CD4-positive, alpha-beta T cell (primary cell): Measurements from ENCODE around the gene HDAC3. TPM values are rescaled to one million over a fixed set of nuclear protein-coding genes. Genes with fewer than 3 reads are reported as not detected.

ENCODE experiments used
- ATAC-seq: fragments of 200-7000 bp; cut with Tn5 transposase; one replicate; pipeline ENCODE4 v1.10.0; 2022; ENCODE audit warnings: mild to moderate bottlenecking; ENCODE audit not compliant: poor library complexity
- CTCF ChIA-PET: fragments of 350-600 bp; sonication (Branson Sonifier 250); formaldehyde crosslinking; loops from one replicate; lab custom pipeline; 2021; ENCODE audit warnings: antibody characterized with exemption, inconsistent platforms; lab: Charles Lee
- POLR2A ChIA-PET: fragments of 350-600 bp; sonication (Branson Sonifier 250); formaldehyde crosslinking; loops from one replicate; lab custom pipeline; 2021; ENCODE audit warnings: antibody characterized with exemption, inconsistent platforms; lab: Charles Lee
- DNase-seq, 14 experiments: peaks; one replicate each; pipeline ENCODE4 v3.0.0-alpha.2; 2013 to 2020; ENCODE audit warnings: mixed read lengths in 2 of 14
- H3K27ac ChIP-seq, 2 donors: one replicate each; pipeline versions ENCODE4 v1.5.1 to v1.7.0; 2013; ENCODE audit warnings: low read length in 2 of 2, low read depth in 1 of 2, mild to moderate bottlenecking in 1 of 2
- H3K27me3 ChIP-seq, 2 experiments: 1 replicate in 1 of 2; 2 replicates in 1 of 2; pipeline versions ENCODE4 v1.6.1 to v1.7.0; 2013; ENCODE audit warnings: low read length in 2 of 2, control low read depth in 1 of 2, mild to moderate bottlenecking in 1 of 2, moderate library complexity in 1 of 2; ENCODE audit not compliant: insufficient read depth in 2 of 2, control insufficient read depth in 1 of 2
- H3K36me3 ChIP-seq: one replicate; pipeline ENCODE4 v1.6.1; 2013; ENCODE audit warnings: low read length, control low read depth; ENCODE audit not compliant: insufficient read depth
- H3K4me1 ChIP-seq: one replicate; pipeline ENCODE4 v1.6.1; 2013; ENCODE audit warnings: low read length, control low read depth; ENCODE audit not compliant: insufficient read depth
- H3K4me3 ChIP-seq: one replicate; pipeline ENCODE4 v1.5.1; 2013; ENCODE audit warnings: mild to moderate bottlenecking, low read length, moderate library complexity
- H3K9me3 ChIP-seq, 2 experiments: 1 replicate in 1 of 2; 2 replicates in 1 of 2; pipeline versions ENCODE4 v1.6.1 to v1.7.0; 2013; ENCODE audit warnings: low read length in 2 of 2, mild to moderate bottlenecking in 2 of 2, control low read depth in 1 of 2, moderate library complexity in 1 of 2; ENCODE audit not compliant: control insufficient read depth in 1 of 2, insufficient read depth in 1 of 2
- H3K27ac Mint-ChIP-seq: one replicate; pipeline ENCODE4 v1.8.0; 2020; ENCODE audit warnings: mixed read lengths
- H3K27me3 Mint-ChIP-seq: one replicate; pipeline ENCODE4 v1.8.0; 2021; ENCODE audit warnings: mixed read lengths
- H3K36me3 Mint-ChIP-seq: one replicate; pipeline ENCODE4 v1.8.0; 2021; ENCODE audit warnings: low read depth, mixed read lengths
- H3K4me1 Mint-ChIP-seq: one replicate; pipeline ENCODE4 v1.8.0; 2021; ENCODE audit warnings: low read depth, mixed read lengths
- H3K4me3 Mint-ChIP-seq: one replicate; pipeline ENCODE4 v1.8.0; 2020; ENCODE audit warnings: mild to moderate bottlenecking, mixed read lengths
- H3K9me3 Mint-ChIP-seq: one replicate; pipeline ENCODE4 v1.8.0; 2020; ENCODE audit warnings: mixed read lengths
- intact Hi-C, 2 experiments: fragments of 100-400 bp; cut with DNase I in 1 of 2; cut with micrococcal nuclease in 1 of 2; formaldehyde crosslinking; loops; one replicate each; pipeline versions ENCODE4 v1.15.1 to v1.9.0; 2023 to 2025; cut with DNase I, micrococcal nuclease
- total RNA-seq, 174 experiments: library from RNA in 2 of 174; stranded (reverse) in 2 of 174; gene quantifications; one replicate each; pipeline ENCODE4 v1.2.3 and lab custom pipeline; 2021 to 2026
- TF ChIP-seq, protein P1 (sequence below): fragments of 200-600 bp; IDR thresholded peaks from one replicate; pipeline ENCODE4 v1.8.0; 2022; ENCODE audit warnings: antibody characterized with exemption, mild to moderate bottlenecking

HDAC3 gene
- total RNA-seq, 2 experiments from 2014 or later = 51.1 to 52.7 TPM

DNA sequence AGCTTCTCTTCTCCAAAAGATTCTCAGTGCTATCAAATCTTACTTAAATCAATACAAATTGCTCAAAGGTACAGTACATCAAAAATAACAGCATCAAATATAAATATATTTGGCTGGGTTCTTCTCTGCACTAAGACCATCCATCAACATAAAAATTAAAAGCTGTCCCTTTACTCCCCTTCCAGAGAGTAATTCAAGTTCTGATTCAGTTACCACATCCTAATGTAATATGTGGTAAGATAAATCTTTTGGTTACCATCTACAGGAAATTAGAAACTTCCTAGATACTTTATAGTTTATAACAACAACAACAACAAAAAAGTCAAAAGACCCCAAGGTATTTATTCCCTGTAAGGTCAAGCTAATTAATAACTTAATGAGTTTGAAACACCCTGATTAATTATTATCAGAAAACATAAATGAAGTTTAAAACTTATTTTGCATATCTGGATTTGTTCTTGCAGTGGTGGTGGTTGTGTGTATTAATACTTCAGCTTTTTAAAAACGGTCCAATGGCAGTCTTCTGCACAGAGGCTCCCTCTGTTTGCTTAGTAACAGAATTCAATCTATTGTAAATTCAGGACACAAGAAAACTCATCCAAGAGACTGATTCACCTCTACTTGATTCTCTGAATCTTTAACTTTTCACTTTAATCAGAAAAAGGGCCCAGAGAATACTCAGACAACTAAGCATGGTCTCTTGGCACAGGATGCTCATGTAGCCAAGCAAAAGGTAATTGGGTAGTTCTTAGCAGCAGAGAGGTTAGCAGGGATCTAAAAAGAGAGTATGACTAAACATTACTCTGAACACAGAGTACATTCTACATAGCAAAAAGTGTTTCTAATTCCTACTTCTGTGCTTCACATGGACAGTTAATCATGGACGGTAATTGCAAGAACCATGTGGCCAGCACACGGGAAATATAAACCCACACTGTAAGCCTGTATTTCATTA lies 38.0 kb downstream of the HDAC3 start:
- peak in 1 of 14 experiments; percentile 52 for DNase-seq
- ATAC-seq = peak; percentile 62
- intact Hi-C loops = loop anchor here in 1 of 2 experiments (2.0 kb wide), 1 partner anchor 18 kb away; no protein-coding TSS in a partner anchor
- Mint-ChIP-seq H3K4me3 (peak overlapping the region; percentile 35), H3K4me1 (peaks cover 80% of the 10 kb centered on the region), H3K9me3 (no peaks in the 10 kb centered on the region), H3K27me3 (no peaks in the 10 kb centered on the region), H3K27ac (peak overlapping the region; percentile 91), H3K36me3 (peaks cover 34% of the 10 kb centered on the region)
- TF ChIP-seq, protein P1, sequence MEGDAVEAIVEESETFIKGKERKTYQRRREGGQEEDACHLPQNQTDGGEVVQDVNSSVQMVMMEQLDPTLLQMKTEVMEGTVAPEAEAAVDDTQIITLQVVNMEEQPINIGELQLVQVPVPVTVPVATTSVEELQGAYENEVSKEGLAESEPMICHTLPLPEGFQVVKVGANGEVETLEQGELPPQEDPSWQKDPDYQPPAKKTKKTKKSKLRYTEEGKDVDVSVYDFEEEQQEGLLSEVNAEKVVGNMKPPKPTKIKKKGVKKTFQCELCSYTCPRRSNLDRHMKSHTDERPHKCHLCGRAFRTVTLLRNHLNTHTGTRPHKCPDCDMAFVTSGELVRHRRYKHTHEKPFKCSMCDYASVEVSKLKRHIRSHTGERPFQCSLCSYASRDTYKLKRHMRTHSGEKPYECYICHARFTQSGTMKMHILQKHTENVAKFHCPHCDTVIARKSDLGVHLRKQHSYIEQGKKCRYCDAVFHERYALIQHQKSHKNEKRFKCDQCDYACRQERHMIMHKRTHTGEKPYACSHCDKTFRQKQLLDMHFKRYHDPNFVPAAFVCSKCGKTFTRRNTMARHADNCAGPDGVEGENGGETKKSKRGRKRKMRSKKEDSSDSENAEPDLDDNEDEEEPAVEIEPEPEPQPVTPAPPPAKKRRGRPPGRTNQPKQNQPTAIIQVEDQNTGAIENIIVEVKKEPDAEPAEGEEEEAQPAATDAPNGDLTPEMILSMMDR = no peak
- CTCF ChIA-PET = interaction anchor here (0.9 to 8.3 kb wide), 4 partner anchors 11 to 34 kb away, joined by 3 to 79 read pairs (median 8); partner anchors contain the start of gene DIAPH1
- H3K4me1 ChIP-seq = peaks cover 70% of the 10 kb centered on the region
- H3K27ac ChIP-seq = peak overlapping the region in 1 of 2 donors; percentile 75
- H3K27me3 ChIP-seq = no peaks in the 10 kb centered on the region
- POLR2A ChIA-PET = interaction anchor here (1.0 to 3.5 kb wide), 7 partner anchors 7 to 37 kb away, joined by 4 to 25 read pairs (median 5); partner anchors contain the start of genes DIAPH1, HDAC3 and RELL2
- H3K4me3 ChIP-seq = no peak overlapping the region
- peaks cover 0 to 5% of the 10 kb centered on the region in 2 experiments for H3K9me3 ChIP-seq
- H3K36me3 ChIP-seq = peaks cover 14% of the 10 kb centered on the region

DNA sequence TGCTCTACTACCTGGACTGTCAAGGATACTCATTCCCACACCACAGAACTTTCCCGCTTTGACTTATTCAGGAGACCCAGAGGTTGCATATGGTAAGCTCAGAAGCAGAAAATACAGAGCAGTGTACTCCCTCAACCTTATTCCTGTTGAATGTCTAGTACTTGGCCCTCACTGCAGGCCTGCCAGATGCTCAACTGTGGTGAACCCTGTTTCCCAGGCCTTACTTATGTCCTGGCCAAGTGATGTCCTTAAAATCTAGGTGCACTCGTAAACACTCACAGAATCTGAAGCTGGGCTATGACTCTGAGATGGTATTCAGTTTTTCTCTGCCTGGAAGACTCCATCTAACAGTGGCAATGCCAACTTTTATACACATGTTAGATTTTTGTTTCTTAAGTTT lies 38.8 kb downstream of the HDAC3 start:
- H3K27ac ChIP-seq = peak overlapping the region in 1 of 2 donors; percentile 47
- peaks cover 0 to 5% of the 10 kb centered on the region in 2 experiments for H3K9me3 ChIP-seq
- no peak for ATAC-seq
- H3K4me3 Mint-ChIP-seq = peak overlapping the region; percentile 4
- peaks cover 67% of the 10 kb centered on the region for H3K4me1 ChIP-seq
- DNase-seq = no peak
- intact Hi-C loops = loop anchor here in 1 of 2 experiments (1.0 to 2.0 kb wide), 2 partner anchors 7 to 19 kb away; no protein-coding TSS in a partner anchor
- ChIA-PET CTCF (interaction anchor here (1.6 to 8.3 kb wide), 3 partner anchors 19 to 34 kb away, joined by 5 to 79 read pairs (median 11); partner anchors contain the start of gene DIAPH1), POLR2A (interaction anchor here (1.0 to 3.5 kb wide), 7 partner anchors 8 to 38 kb away, joined by 4 to 25 read pairs (median 5); partner anchors contain the start of genes DIAPH1, HDAC3 and RELL2)
- H3K4me1 Mint-ChIP-seq = peaks cover 78% of the 10 kb centered on the region
- TF ChIP-seq, protein P1 = no peak
- H3K27ac Mint-ChIP-seq = peak overlapping the region; percentile 91
- peaks cover 22% of the 10 kb centered on the region for H3K36me3 ChIP-seq
- H3K27me3 ChIP-seq = no peaks in the 10 kb centered on the region
- no peak overlapping the region for H3K4me3 ChIP-seq
- H3K27me3 Mint-ChIP-seq = no peaks in the 10 kb centered on the region
- no peaks in the 10 kb centered on the region for H3K9me3 Mint-ChIP-seq
- H3K36me3 Mint-ChIP-seq = peaks cover 42% of the 10 kb centered on the region

DNA sequence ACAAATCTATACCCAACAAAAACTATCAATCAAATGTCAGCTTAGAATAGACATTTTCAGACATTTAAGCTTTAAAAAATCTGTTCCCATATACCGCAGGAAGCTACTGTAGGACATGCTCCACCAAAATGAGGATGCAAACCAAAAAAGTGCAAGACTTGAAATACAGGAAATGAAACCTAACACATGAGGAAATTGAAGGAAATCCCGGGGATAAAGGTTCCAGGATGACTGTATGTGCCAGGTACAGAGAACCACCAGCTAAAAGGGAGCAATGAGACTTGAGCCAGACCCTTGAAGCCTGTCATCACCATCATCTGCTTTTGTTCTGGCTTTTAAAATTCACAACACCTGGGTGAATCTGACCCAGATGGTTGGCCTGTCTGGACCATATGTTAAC lies 39.3 kb downstream of the HDAC3 start:
- ChIA-PET POLR2A (interaction anchor here (1.0 to 3.5 kb wide), 6 partner anchors 8 to 39 kb away, joined by 4 to 25 read pairs (median 8); partner anchors contain the start of genes DIAPH1, HDAC3 and RELL2), CTCF (interaction anchor here (1.6 to 8.3 kb wide), 3 partner anchors 19 to 33 kb away, joined by 5 to 79 read pairs (median 11); partner anchors contain the start of gene DIAPH1)
- peaks cover 67% of the 10 kb centered on the region for H3K4me1 ChIP-seq
- Mint-ChIP-seq H3K4me1 (peaks cover 78% of the 10 kb centered on the region), H3K9me3 (no peaks in the 10 kb centered on the region), H3K27ac (peak overlapping the region; percentile 91), H3K27me3 (no peaks in the 10 kb centered on the region), H3K36me3 (peaks cover 46% of the 10 kb centered on the region), H3K4me3 (peak overlapping the region; percentile 1)
- intact Hi-C loops = loop anchor here in 1 of 2 experiments (1.0 kb wide), 1 partner anchor 8 kb away; no protein-coding TSS in a partner anchor
- peak overlapping the region in 1 of 2 donors; percentile 47 for H3K27ac ChIP-seq
- TF ChIP-seq, protein P1 = no peak
- no peaks in the 10 kb centered on the region for H3K27me3 ChIP-seq
- ATAC-seq (no peak), DNase-seq (peak in 3 of 14 experiments; percentile 39 to 44 (median 42))
- no peak overlapping the region for H3K4me3 ChIP-seq
- H3K36me3 ChIP-seq = peaks cover 23% of the 10 kb centered on the region
- peaks cover 0 to 5% of the 10 kb centered on the region in 2 experiments for H3K9me3 ChIP-seq
